ENCODE data around the gene TSPAN16. TPM values are rescaled to one million over a fixed set of nuclear protein-coding genes. Genes with fewer than 3 reads are reported as not detected.

Gene TSPAN16
- total RNA-seq, 2 experiments from 2014 or later: not detected

GRCh38 chr19:11364935-11365334 is 69.0 kb downstream of the TSPAN16 start:
- H4K20me1 ChIP-seq (ENCODE audit: insufficient read depth, low read length): no peaks in the 10 kb centered on the region
- H3K9me3 ChIP-seq (ENCODE audit: low read length): no peaks in the 10 kb centered on the region
- DNase-seq (ENCODE audit: low spot score): no peak
- no peak overlapping the region for H3K27ac ChIP-seq (ENCODE audit: low read depth, low read length, poor library complexity, severe bottlenecking)
- no TSS peak for BruUV-seq (replicated peaks)
- no peaks in the 10 kb centered on the region for H3K9me2 ChIP-seq (ENCODE audit: insufficient read depth, low read length)
- peaks cover 5% of the 10 kb centered on the region for H3K36me3 ChIP-seq (ENCODE audit: insufficient read depth, low read length)
- no peak overlapping the region for H3K4me3 ChIP-seq (ENCODE audit: low read depth, low read length, poor library complexity, severe bottlenecking)
- no peak overlapping the region for H2AFZ ChIP-seq (ENCODE audit: low read length)
- ChIA-PET CTCF (ENCODE audit: unreplicated experiment) (no interaction called here), POLR2A (no interaction called here)
- H3K4me2 ChIP-seq (ENCODE audit: low read length): no peak overlapping the region
- intact Hi-C loops (cut with micrococcal nuclease; ENCODE audit: unreplicated experiment): no loop called here
- TF ChIP-seq CTCF (conservative IDR thresholded peaks at IDR 0.05; ENCODE audit: low read length) (no peak), EZH2phosphoT487 (IDR thresholded peaks at IDR 0.05; ENCODE audit: borderline replicate concordance, low read depth, low read length) (no peak)
- H3K79me2 ChIP-seq (ENCODE audit: insufficient read depth, low read depth, low read length): no peaks in the 10 kb centered on the region
- H3K4me1 ChIP-seq (ENCODE audit: insufficient read depth, low read length, poor library complexity, severe bottlenecking): no peaks in the 10 kb centered on the region

Other genes with a start within 250 kb of the TSPAN16 start
- gene LDLR, start 206.7 kb upstream of the TSPAN16 start, total RNA-seq (2014; rRNA removed; shearing (Covaris generic)): 61.8 and 88.3 TPM in 2 replicates
- gene LDLR, start 206.7 kb upstream of the TSPAN16 start, total RNA-seq (2022): 99.1 and 101 TPM in 2 replicates
- gene SPC24, start 140.4 kb upstream of the TSPAN16 start, total RNA-seq (2014; rRNA removed; shearing (Covaris generic)): 184 and 220 TPM in 2 replicates
- 132 and 133 TPM in 2 replicates for gene SPC24, start 140.4 kb upstream of the TSPAN16 start, total RNA-seq (2022)
- 135 and 186 TPM in 2 replicates for gene KANK2, start 98.6 kb upstream of the TSPAN16 start, total RNA-seq (2014; rRNA removed; shearing (Covaris generic))
- gene KANK2, start 98.6 kb upstream of the TSPAN16 start, total RNA-seq (2022): 174 TPM in 2 replicates
- not detected in 2 replicates for gene ANGPTL8, start 56.5 kb upstream of the TSPAN16 start, total RNA-seq (2014; rRNA removed; shearing (Covaris generic))
- gene ANGPTL8, start 56.5 kb upstream of the TSPAN16 start, total RNA-seq (2022): 1.0 TPM in 1 of 2 replicates, not detected in the other
- 16.6 and 24.1 TPM in 2 replicates for gene DOCK6, start 33.6 kb upstream of the TSPAN16 start, total RNA-seq (2014; rRNA removed; shearing (Covaris generic))
- 74.6 and 78.2 TPM in 2 replicates for gene DOCK6, start 33.6 kb upstream of the TSPAN16 start, total RNA-seq (2022)
- gene RAB3D, start 43.5 kb downstream of the TSPAN16 start, total RNA-seq (2014; rRNA removed; shearing (Covaris generic)): 1.1 and 1.9 TPM in 2 replicates
- 7.7 and 8.4 TPM in 2 replicates for gene RAB3D, start 43.5 kb downstream of the TSPAN16 start, total RNA-seq (2022)
- gene TMEM205, start 50.1 kb downstream of the TSPAN16 start, total RNA-seq (2014; rRNA removed; shearing (Covaris generic)): 58.4 and 58.9 TPM in 2 replicates
- 32.0 and 39.9 TPM in 2 replicates for gene TMEM205, start 50.1 kb downstream of the TSPAN16 start, total RNA-seq (2022)
- 13.3 and 14.1 TPM in 2 replicates for gene CCDC159, start 50.4 kb downstream of the TSPAN16 start, total RNA-seq (2014; rRNA removed; shearing (Covaris generic))
- gene CCDC159, start 50.4 kb downstream of the TSPAN16 start, total RNA-seq (2022): 18.9 and 26.1 TPM in 2 replicates
- gene PLPPR2, start 59.3 kb downstream of the TSPAN16 start, total RNA-seq (2014; rRNA removed; shearing (Covaris generic)): 0.54 and 0.88 TPM in 2 replicates
- gene PLPPR2, start 59.3 kb downstream of the TSPAN16 start, total RNA-seq (2022): 2.7 and 3.6 TPM in 2 replicates
- gene SWSAP1, start 78.5 kb downstream of the TSPAN16 start, total RNA-seq (2014; rRNA removed; shearing (Covaris generic)): 5.6 and 6.6 TPM in 2 replicates
- 5.6 and 6.8 TPM in 2 replicates for gene SWSAP1, start 78.5 kb downstream of the TSPAN16 start, total RNA-seq (2022)
- 9.9 and 19.6 TPM in 2 replicates for gene EPOR, start 88.2 kb downstream of the TSPAN16 start, total RNA-seq (2014; rRNA removed; shearing (Covaris generic))
- 11.3 and 15.7 TPM in 2 replicates for gene EPOR, start 88.2 kb downstream of the TSPAN16 start, total RNA-seq (2022)
- gene RGL3, start 123.2 kb downstream of the TSPAN16 start, total RNA-seq (2014; rRNA removed; shearing (Covaris generic)): 0.41 TPM in 1 of 2 replicates, not detected in the other
- gene RGL3, start 123.2 kb downstream of the TSPAN16 start, total RNA-seq (2022): 0.49 and 0.61 TPM in 2 replicates
- 0.28 and 0.57 TPM in 2 replicates for gene ODAD3, start 139.0 kb downstream of the TSPAN16 start, total RNA-seq (2014; rRNA removed; shearing (Covaris generic))
- gene ODAD3, start 139.0 kb downstream of the TSPAN16 start, total RNA-seq (2022): 0.79 and 1.2 TPM in 2 replicates
- gene PRKCSH, start 139.5 kb downstream of the TSPAN16 start, total RNA-seq (2014; rRNA removed; shearing (Covaris generic)): 61.8 and 95.6 TPM in 2 replicates
- 271 and 297 TPM in 2 replicates for gene PRKCSH, start 139.5 kb downstream of the TSPAN16 start, total RNA-seq (2022)
- 0.95 TPM in 1 of 2 replicates, not detected in the other for gene ELAVL3, start 184.9 kb downstream of the TSPAN16 start, total RNA-seq (2014; rRNA removed; shearing (Covaris generic))
- gene ELAVL3, start 184.9 kb downstream of the TSPAN16 start, total RNA-seq (2022): 0.30 TPM in 1 of 2 replicates, not detected in the other
- gene ZNF653, start 209.7 kb downstream of the TSPAN16 start, total RNA-seq (2014; rRNA removed; shearing (Covaris generic)): 12.3 and 14.1 TPM in 2 replicates
- 17.9 and 21.5 TPM in 2 replicates for gene ZNF653, start 209.7 kb downstream of the TSPAN16 start, total RNA-seq (2022)
- 40.6 and 52.4 TPM in 2 replicates for gene ECSIT, start 233.0 kb downstream of the TSPAN16 start, total RNA-seq (2014; rRNA removed; shearing (Covaris generic))
- 59.3 and 59.5 TPM in 2 replicates for gene ECSIT, start 233.0 kb downstream of the TSPAN16 start, total RNA-seq (2022)
- not detected in 2 replicates for gene CNN1, start 242.7 kb downstream of the TSPAN16 start, total RNA-seq (2014; rRNA removed; shearing (Covaris generic))
- gene CNN1, start 242.7 kb downstream of the TSPAN16 start, total RNA-seq (2022): not detected in 2 replicates

Data from OCI-LY7 (cell line).